ENCODE measurements around the gene MGAT4A. TPM values are rescaled to one million over a fixed set of nuclear protein-coding genes. Genes with fewer than 3 reads are reported as not detected.

The MGAT4A gene
- total RNA-seq, 2 experiments from 2014 or later, result 10.1 to 15.4 TPM

- POLR2A ChIA-PET, result interaction anchor here (0.6 to 1.3 kb wide), 2 partner anchors 12 to 37 kb away, joined by 3 read pairs; no protein-coding TSS in a partner anchor
- Histone ChIP-seq H4K20me1 (ENCODE audit: insufficient read depth, low read length) (no peaks in the 10 kb centered on the region), H3K4me3 (ENCODE audit: low read depth, low read length, poor library complexity, severe bottlenecking) (peak overlapping the region; percentile 37), H3K9me3 (ENCODE audit: low read length) (no peaks in the 10 kb centered on the region), H3K79me2 (ENCODE audit: insufficient read depth, low read depth, low read length) (no peaks in the 10 kb centered on the region), H3K27ac (ENCODE audit: low read depth, low read length, poor library complexity, severe bottlenecking) (peak overlapping the region; percentile 90), H3K4me2 (ENCODE audit: low read length) (peak overlapping the region; percentile 78), H2AFZ (ENCODE audit: low read length) (peak overlapping the region; percentile 59; the same call in 1 of the 2 replicates), H3K36me3 (ENCODE audit: insufficient read depth, low read length) (no peaks in the 10 kb centered on the region), H3K4me1 (ENCODE audit: insufficient read depth, low read length, poor library complexity, severe bottlenecking) (peaks cover 89% of the 10 kb centered on the region), H3K9me2 (ENCODE audit: insufficient read depth, low read length) (no peaks in the 10 kb centered on the region)
- peak; percentile 47 for DNase-seq (ENCODE audit: low spot score)
- CTCF ChIA-PET (ENCODE audit: unreplicated experiment), result no interaction called here
- BruUV-seq (replicated peaks), result no TSS peak
- TF ChIP-seq EZH2phosphoT487 (IDR thresholded peaks at IDR 0.05; ENCODE audit: borderline replicate concordance, low read depth, low read length) (no peak), CTCF (conservative IDR thresholded peaks at IDR 0.05; ENCODE audit: low read length) (no peak)
- intact Hi-C loops (cut with micrococcal nuclease; ENCODE audit: unreplicated experiment), result loop anchor here (5.0 kb wide), 1 partner anchor 116 kb away; no protein-coding TSS in a partner anchor
These were observed 32.4 kb upstream of the MGAT4A start for GRCh38 chr2:98763209-98763951.

- intact Hi-C loops (cut with micrococcal nuclease; ENCODE audit: unreplicated experiment), result loop anchor here (5.0 kb wide), 1 partner anchor 115 kb away; no protein-coding TSS in a partner anchor
- peak overlapping the region; percentile 78 for H3K4me2 ChIP-seq (ENCODE audit: low read length)
- no peaks in the 10 kb centered on the region for H3K79me2 ChIP-seq (ENCODE audit: insufficient read depth, low read depth, low read length)
- no TSS peak for BruUV-seq (replicated peaks)
- no peaks in the 10 kb centered on the region for H3K9me3 ChIP-seq (ENCODE audit: low read length)
- peak overlapping the region; percentile 90 for H3K27ac ChIP-seq (ENCODE audit: low read depth, low read length, poor library complexity, severe bottlenecking)
- peaks cover 100% of the 10 kb centered on the region for H3K4me1 ChIP-seq (ENCODE audit: insufficient read depth, low read length, poor library complexity, severe bottlenecking)
- peak overlapping the region; percentile 33 for H3K4me3 ChIP-seq (ENCODE audit: low read depth, low read length, poor library complexity, severe bottlenecking)
- H3K9me2 ChIP-seq (ENCODE audit: insufficient read depth, low read length), result no peaks in the 10 kb centered on the region
- no peaks in the 10 kb centered on the region for H3K36me3 ChIP-seq (ENCODE audit: insufficient read depth, low read length)
- no peaks in the 10 kb centered on the region for H4K20me1 ChIP-seq (ENCODE audit: insufficient read depth, low read length)
- CTCF ChIA-PET (ENCODE audit: unreplicated experiment), result interaction anchor here (0.6 kb wide), 1 partner anchor 153 kb away, joined by 5 read pairs; no protein-coding TSS in a partner anchor
- DNase-seq (ENCODE audit: low spot score), result no peak
- no peak for TF ChIP-seq CTCF (conservative IDR thresholded peaks at IDR 0.05; ENCODE audit: low read length)
- no peak for TF ChIP-seq EZH2phosphoT487 (IDR thresholded peaks at IDR 0.05; ENCODE audit: borderline replicate concordance, low read depth, low read length)
- peak overlapping the region; percentile 69; the same call in 1 of the 2 replicates for H2AFZ ChIP-seq (ENCODE audit: low read length)
- POLR2A ChIA-PET, result interaction anchor here (0.7 kb wide), 2 partner anchors 44 to 835 kb away, joined by 3 read pairs; no protein-coding TSS in a partner anchor
These were observed 31.0 kb upstream of the MGAT4A start for GRCh38 chr2:98761909-98762308.

All from OCI-LY7 (cell line).